GM19397 (cell line): ENCODE data around the gene RNF141.

Source experiments
- ATAC-seq: cut with Tn5 transposase; IDR thresholded peaks from one replicate; pipeline ENCODE4 v1.9.1; 2021; ENCODE audit warnings: mild to moderate bottlenecking, moderate library complexity; ENCODE audit not compliant: unreplicated experiment

RNF141 gene

GRCh38 chr11:10484461-10485180 lies 56.4 kb downstream of the RNF141 start:
- ATAC-seq = no peak

- no peak for ATAC-seq
Observed at GRCh38 chr11:10483584-10483983, 57.4 kb downstream of the RNF141 start.

GRCh38 chr11:10483174-10483573 lies 57.8 kb downstream of the RNF141 start:
- ATAC-seq = no peak

- ATAC-seq = no peak
Observed at GRCh38 chr11:10481560-10482349, 59.2 kb downstream of the RNF141 start.

- ATAC-seq = no peak
Observed at GRCh38 chr11:10480760-10481159, 60.2 kb downstream of the RNF141 start.

- no peak for ATAC-seq
Observed at GRCh38 chr11:10480026-10480425, 61.0 kb downstream of the RNF141 start.

GRCh38 chr11:10478574-10479550 lies 62.1 kb downstream of the RNF141 start:
- no peak for ATAC-seq

GRCh38 chr11:10478066-10478465 lies 62.9 kb downstream of the RNF141 start:
- no peak for ATAC-seq

GRCh38 chr11:10477690-10478046 lies 63.3 kb downstream of the RNF141 start:
- no peak for ATAC-seq

- no peak for ATAC-seq
Observed at GRCh38 chr11:10476927-10477689, 63.9 kb downstream of the RNF141 start.

GRCh38 chr11:10476342-10476741 lies 64.6 kb downstream of the RNF141 start:
- ATAC-seq = no peak

GRCh38 chr11:10474551-10474950 lies 66.4 kb downstream of the RNF141 start:
- ATAC-seq = no peak

GRCh38 chr11:10473371-10473770 lies 67.6 kb downstream of the RNF141 start:
- ATAC-seq = no peak

- no peak for ATAC-seq
Observed at GRCh38 chr11:10462746-10463300, 78.2 kb downstream of the RNF141 start.
